ENCODE results near the gene MAPK14. TPM values are rescaled to one million over a fixed set of nuclear protein-coding genes. Genes with fewer than 3 reads are reported as not detected.

MAPK14 gene
- total and polyA plus RNA-seq, 4 donors, result 16.9 to 82.7 (median 35.9) TPM

GRCh38 chr6:36122495-36123269, 95.1 kb downstream of the MAPK14 start:
- no peak for TF ChIP-seq FOXA2 (IDR thresholded peaks at IDR 0.05)
- TF ChIP-seq RXRA (IDR thresholded peaks at IDR 0.05), result no peak
- TF ChIP-seq ATF3 (IDR thresholded peaks at IDR 0.05), result no peak
- no peak for TF ChIP-seq SP1 (IDR thresholded peaks at IDR 0.05)
- TF ChIP-seq EGR1 (IDR thresholded peaks at IDR 0.05; ENCODE audit: low read depth in 2 of 2), result no peak
- no peak for TF ChIP-seq TAF1 (conservative IDR thresholded peaks at IDR 0.05)
- TF ChIP-seq MAX (IDR thresholded peaks at IDR 0.05), result no peak
- no peak for TF ChIP-seq REST (IDR thresholded peaks at IDR 0.05)
- TF ChIP-seq GABPA (IDR thresholded peaks at IDR 0.05 in 1 of 2, conservative IDR thresholded peaks at IDR 0.05 in 1 of 2), result no peak
- no peak for TF ChIP-seq NR2F2 (IDR thresholded peaks at IDR 0.05)
- TF ChIP-seq JUND (IDR thresholded peaks at IDR 0.05), result no peak
- no peak for TF ChIP-seq RAD21 (IDR thresholded peaks at IDR 0.05)
- no peak for TF ChIP-seq ZBTB33 (IDR thresholded peaks at IDR 0.05)
- no peak for TF ChIP-seq FOXA1 (IDR thresholded peaks at IDR 0.05)
- TF ChIP-seq CTCF (IDR thresholded peaks at IDR 0.05; ENCODE audit: low read depth, low read length, missing input control), result no peak
- TF ChIP-seq HNF4G (IDR thresholded peaks at IDR 0.05), result no peak
- TF ChIP-seq HNF4A (conservative IDR thresholded peaks at IDR 0.05), result no peak
- no peak for TF ChIP-seq YY1 (IDR thresholded peaks at IDR 0.05)
- Histone ChIP-seq H3K36me3 (ENCODE audit: control insufficient read depth in 4 of 4, insufficient read depth in 3 of 4, low read depth in 1 of 4, low read length in 3 of 4) (no peaks in the 10 kb centered on the region), H3K27me3 (ENCODE audit: control insufficient read depth in 4 of 4, insufficient read depth in 4 of 4, low read length in 3 of 4) (no peaks in the 10 kb centered on the region), H3K4me1 (ENCODE audit: control insufficient read depth in 4 of 4, insufficient read depth in 4 of 4, low read length in 3 of 4) (peaks cover 5 to 32% (median 23%) of the 10 kb centered on the region in 4 donors), H3K9me3 (ENCODE audit: control insufficient read depth in 4 of 4, low read length in 3 of 4) (no peaks in the 10 kb centered on the region), H3K27ac (ENCODE audit: low read depth in 1 of 2, low read length in 2 of 2) (no peak overlapping the region), H3K4me3 (ENCODE audit: low read depth in 1 of 3, low read length in 3 of 3) (no peak overlapping the region), H3K9ac (ENCODE audit: low read depth in 1 of 2, low read length in 2 of 2) (no peak overlapping the region)
- WGBS, result 79% methylated on average over 11 of the region's 11 CpGs
- no peak for DNase-seq (ENCODE audit: low spot score)
